Ishikawa (cell line): ENCODE data around the gene CD19.

Source experiments
- CEBPB ChIP-seq: IDR thresholded peaks from 2 replicates; pipeline ENCODE4 v1.6.1; 2012
- CREB1 ChIP-seq: IDR thresholded peaks from 2 replicates; pipeline ENCODE4 v1.6.1; 2012; ENCODE audit warnings: low read depth
- EGR1 ChIP-seq: IDR thresholded peaks from 2 replicates; pipeline ENCODE4 v1.6.1; 2012
- EP300 ChIP-seq: IDR thresholded peaks from 2 replicates; pipeline ENCODE4 v1.6.1; 2012; ENCODE audit warnings: borderline replicate concordance
- FOXM1 ChIP-seq: IDR thresholded peaks from 2 replicates; pipeline ENCODE4 v1.6.1; 2012; ENCODE audit warnings: low read depth, borderline replicate concordance
- NFIC ChIP-seq: IDR thresholded peaks from 2 replicates; pipeline ENCODE4 v1.6.1; 2012
- RAD21 ChIP-seq: IDR thresholded peaks from 2 replicates; pipeline ENCODE4 v1.6.1; 2012; ENCODE audit warnings: low read depth
- TAF1 ChIP-seq: IDR thresholded peaks from 2 replicates; pipeline ENCODE4 v1.6.1; 2012; ENCODE audit warnings: low read depth, mild to moderate bottlenecking
- TCF12 ChIP-seq: IDR thresholded peaks from 2 replicates; pipeline ENCODE4 v1.6.1; 2012; ENCODE audit warnings: low read depth
- TEAD4 ChIP-seq: IDR thresholded peaks from 2 replicates; pipeline ENCODE4 v1.6.1; 2012
- YY1 ChIP-seq: IDR thresholded peaks from 2 replicates; pipeline ENCODE4 v1.6.1; 2012; ENCODE audit warnings: low read depth
- ZBTB7A ChIP-seq: IDR thresholded peaks from 2 replicates; pipeline ENCODE4 v1.6.1; 2012; ENCODE audit warnings: low read depth
- TF ChIP-seq, protein P1 (sequence below): IDR thresholded peaks from 2 replicates; pipeline ENCODE4 v1.6.1; 2012
- TF ChIP-seq, protein P2 (sequence below): IDR thresholded peaks from 2 replicates; pipeline ENCODE4 v1.6.1; 2012; ENCODE audit warnings: low read depth, mild to moderate bottlenecking
- TF ChIP-seq, protein P3 (sequence below): IDR thresholded peaks from 2 replicates; pipeline ENCODE4 v1.6.1; 2012

CD19 gene

DNA sequence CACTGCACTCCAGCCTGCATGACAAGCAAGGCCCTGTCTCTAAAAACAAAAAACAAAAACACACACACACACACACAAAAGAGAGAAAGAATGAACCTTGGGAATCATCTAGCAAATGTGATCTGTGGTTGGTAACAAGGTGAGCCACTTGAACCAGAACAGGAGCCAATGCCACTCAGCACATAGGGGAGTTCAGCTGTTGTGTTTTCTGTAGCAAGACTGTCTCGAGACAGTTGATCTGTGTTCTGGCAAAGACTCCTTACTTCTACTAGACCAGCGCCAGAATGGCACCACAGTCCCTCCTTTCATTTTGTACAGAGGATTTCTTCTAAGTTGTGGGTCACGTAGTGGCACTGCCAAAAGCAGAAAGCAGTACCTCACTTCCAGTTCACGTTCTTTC is 32.8 kb upstream of the CD19 start:
- TF ChIP-seq, protein P1, sequence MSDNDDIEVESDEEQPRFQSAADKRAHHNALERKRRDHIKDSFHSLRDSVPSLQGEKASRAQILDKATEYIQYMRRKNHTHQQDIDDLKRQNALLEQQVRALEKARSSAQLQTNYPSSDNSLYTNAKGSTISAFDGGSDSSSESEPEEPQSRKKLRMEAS, result no peak
- TF ChIP-seq CEBPB, result no peak
- TF ChIP-seq, protein P2, sequence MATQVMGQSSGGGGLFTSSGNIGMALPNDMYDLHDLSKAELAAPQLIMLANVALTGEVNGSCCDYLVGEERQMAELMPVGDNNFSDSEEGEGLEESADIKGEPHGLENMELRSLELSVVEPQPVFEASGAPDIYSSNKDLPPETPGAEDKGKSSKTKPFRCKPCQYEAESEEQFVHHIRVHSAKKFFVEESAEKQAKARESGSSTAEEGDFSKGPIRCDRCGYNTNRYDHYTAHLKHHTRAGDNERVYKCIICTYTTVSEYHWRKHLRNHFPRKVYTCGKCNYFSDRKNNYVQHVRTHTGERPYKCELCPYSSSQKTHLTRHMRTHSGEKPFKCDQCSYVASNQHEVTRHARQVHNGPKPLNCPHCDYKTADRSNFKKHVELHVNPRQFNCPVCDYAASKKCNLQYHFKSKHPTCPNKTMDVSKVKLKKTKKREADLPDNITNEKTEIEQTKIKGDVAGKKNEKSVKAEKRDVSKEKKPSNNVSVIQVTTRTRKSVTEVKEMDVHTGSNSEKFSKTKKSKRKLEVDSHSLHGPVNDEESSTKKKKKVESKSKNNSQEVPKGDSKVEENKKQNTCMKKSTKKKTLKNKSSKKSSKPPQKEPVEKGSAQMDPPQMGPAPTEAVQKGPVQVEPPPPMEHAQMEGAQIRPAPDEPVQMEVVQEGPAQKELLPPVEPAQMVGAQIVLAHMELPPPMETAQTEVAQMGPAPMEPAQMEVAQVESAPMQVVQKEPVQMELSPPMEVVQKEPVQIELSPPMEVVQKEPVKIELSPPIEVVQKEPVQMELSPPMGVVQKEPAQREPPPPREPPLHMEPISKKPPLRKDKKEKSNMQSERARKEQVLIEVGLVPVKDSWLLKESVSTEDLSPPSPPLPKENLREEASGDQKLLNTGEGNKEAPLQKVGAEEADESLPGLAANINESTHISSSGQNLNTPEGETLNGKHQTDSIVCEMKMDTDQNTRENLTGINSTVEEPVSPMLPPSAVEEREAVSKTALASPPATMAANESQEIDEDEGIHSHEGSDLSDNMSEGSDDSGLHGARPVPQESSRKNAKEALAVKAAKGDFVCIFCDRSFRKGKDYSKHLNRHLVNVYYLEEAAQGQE, result no peak
- TF ChIP-seq RAD21, result no peak
- TF ChIP-seq TEAD4, result no peak
- TF ChIP-seq TAF1, result no peak
- TF ChIP-seq TCF12, result no peak
- TF ChIP-seq, protein P3, sequence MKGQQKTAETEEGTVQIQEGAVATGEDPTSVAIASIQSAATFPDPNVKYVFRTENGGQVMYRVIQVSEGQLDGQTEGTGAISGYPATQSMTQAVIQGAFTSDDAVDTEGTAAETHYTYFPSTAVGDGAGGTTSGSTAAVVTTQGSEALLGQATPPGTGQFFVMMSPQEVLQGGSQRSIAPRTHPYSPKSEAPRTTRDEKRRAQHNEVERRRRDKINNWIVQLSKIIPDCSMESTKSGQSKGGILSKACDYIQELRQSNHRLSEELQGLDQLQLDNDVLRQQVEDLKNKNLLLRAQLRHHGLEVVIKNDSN, result no peak
- no peak for TF ChIP-seq NFIC
- TF ChIP-seq CREB1, result no peak
- TF ChIP-seq FOXM1, result no peak
- no peak for TF ChIP-seq EP300
- no peak for TF ChIP-seq YY1
- no peak for TF ChIP-seq ZBTB7A
- no peak for TF ChIP-seq EGR1

DNA sequence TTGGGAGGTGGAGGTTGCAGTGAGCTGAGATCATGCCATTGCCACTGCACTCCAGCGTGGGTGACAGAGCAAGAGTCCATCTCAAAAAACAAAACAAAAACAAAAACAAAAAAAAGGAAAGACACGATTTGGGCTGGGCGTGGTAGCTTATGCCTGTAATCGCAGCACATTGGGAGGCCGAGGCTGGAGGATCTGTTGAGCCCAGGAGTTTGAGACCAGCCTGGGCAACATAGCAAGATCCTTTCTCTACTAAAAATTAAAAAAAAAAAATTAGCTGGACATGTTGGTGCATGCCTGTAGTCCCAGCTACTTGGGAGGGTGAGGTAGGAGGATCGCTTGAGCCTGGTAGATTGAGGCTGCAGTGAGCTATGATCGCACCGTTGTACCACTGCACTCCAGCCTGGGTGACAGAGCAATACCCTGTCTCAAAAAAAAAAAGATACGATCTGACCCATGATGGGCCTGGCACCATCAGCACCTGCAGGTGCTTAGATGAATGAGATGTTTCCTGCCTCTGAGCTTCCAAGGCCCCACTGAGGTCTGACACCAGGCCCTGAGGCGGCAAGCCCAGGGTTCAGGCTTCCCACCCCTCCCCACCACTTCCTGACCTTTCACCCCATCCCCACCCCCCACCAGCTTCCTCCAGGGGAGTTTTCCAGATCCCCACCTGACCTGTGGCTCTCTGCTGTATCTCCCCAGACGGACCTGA is 31.7 kb upstream of the CD19 start:
- no peak for TF ChIP-seq EP300
- TF ChIP-seq NFIC, result no peak
- no peak for TF ChIP-seq FOXM1
- no peak for TF ChIP-seq CEBPB
- no peak for TF ChIP-seq CREB1
- no peak for TF ChIP-seq TEAD4
- no peak for TF ChIP-seq RAD21
- no peak for TF ChIP-seq EGR1

DNA sequence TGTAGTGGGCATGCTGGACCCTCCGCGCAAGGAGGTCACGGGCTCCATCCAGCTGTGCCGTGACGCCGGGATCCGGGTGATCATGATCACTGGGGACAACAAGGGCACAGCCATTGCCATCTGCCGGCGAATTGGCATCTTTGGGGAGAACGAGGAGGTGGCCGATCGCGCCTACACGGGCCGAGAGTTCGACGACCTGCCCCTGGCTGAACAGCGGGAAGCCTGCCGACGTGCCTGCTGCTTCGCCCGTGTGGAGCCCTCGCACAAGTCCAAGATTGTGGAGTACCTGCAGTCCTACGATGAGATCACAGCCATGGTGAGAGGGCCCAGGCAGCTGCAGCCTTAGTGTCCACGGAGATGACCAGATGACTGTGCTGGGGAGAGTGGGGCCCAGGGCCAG is 31.2 kb upstream of the CD19 start:
- TF ChIP-seq YY1, result no peak
- no peak for TF ChIP-seq TAF1
- TF ChIP-seq EGR1, result no peak
- TF ChIP-seq RAD21, result no peak
- TF ChIP-seq, protein P3, result no peak
- no peak for TF ChIP-seq CEBPB
- TF ChIP-seq ZBTB7A, result no peak
- TF ChIP-seq, protein P2, result no peak
- no peak for TF ChIP-seq EP300
- TF ChIP-seq, protein P1, result no peak
- TF ChIP-seq CREB1, result no peak
- no peak for TF ChIP-seq TEAD4
- TF ChIP-seq TCF12, result no peak
- TF ChIP-seq NFIC, result no peak
- no peak for TF ChIP-seq FOXM1

DNA sequence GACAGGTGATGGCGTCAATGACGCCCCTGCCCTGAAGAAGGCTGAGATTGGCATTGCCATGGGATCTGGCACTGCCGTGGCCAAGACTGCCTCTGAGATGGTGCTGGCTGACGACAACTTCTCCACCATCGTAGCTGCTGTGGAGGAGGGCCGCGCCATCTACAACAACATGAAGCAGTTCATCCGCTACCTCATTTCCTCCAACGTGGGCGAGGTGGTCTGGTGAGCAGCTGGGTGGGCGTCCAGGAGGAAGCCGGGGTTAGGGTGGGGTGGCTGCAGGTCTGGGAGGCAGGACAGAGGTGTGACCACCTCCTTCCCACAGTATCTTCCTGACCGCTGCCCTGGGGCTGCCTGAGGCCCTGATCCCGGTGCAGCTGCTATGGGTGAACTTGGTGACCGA is 29.9 kb upstream of the CD19 start:
- no peak for TF ChIP-seq EGR1
- no peak for TF ChIP-seq ZBTB7A
- TF ChIP-seq EP300, result no peak
- TF ChIP-seq TEAD4, result no peak
- TF ChIP-seq FOXM1, result no peak
- TF ChIP-seq YY1, result no peak
- TF ChIP-seq CEBPB, result no peak
- TF ChIP-seq, protein P3, result no peak
- no peak for TF ChIP-seq RAD21
- TF ChIP-seq TCF12, result no peak
- TF ChIP-seq, protein P1, result no peak

DNA sequence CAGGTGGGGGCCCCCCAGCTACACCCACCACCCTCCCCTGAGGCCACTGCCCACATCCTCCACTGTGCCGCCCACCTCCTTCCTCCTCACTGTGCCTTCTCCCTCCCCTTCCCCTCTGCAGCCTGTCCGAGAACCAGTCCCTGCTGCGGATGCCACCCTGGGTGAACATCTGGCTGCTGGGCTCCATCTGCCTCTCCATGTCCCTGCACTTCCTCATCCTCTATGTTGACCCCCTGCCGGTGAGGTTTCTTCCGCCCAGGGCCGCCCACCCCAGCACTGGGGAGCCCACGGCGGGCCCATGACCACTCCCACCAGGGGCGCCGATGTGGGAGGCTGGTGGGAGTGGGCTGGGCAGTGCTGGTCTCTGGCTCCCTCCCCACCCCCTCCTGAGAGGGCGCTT is 28.9 kb upstream of the CD19 start:
- TF ChIP-seq, protein P2, result no peak
- TF ChIP-seq CEBPB (no peak), TEAD4 (no peak), EGR1 (no peak), CREB1 (no peak)
